ENCODE measurements around the gene RNF213.
"Not testable (repeated sequence)": the region's sequence is repeated elsewhere in the genome, so short reads cannot be mapped to it uniquely, and the experiment has no call there.

The RNF213 gene

DNA sequence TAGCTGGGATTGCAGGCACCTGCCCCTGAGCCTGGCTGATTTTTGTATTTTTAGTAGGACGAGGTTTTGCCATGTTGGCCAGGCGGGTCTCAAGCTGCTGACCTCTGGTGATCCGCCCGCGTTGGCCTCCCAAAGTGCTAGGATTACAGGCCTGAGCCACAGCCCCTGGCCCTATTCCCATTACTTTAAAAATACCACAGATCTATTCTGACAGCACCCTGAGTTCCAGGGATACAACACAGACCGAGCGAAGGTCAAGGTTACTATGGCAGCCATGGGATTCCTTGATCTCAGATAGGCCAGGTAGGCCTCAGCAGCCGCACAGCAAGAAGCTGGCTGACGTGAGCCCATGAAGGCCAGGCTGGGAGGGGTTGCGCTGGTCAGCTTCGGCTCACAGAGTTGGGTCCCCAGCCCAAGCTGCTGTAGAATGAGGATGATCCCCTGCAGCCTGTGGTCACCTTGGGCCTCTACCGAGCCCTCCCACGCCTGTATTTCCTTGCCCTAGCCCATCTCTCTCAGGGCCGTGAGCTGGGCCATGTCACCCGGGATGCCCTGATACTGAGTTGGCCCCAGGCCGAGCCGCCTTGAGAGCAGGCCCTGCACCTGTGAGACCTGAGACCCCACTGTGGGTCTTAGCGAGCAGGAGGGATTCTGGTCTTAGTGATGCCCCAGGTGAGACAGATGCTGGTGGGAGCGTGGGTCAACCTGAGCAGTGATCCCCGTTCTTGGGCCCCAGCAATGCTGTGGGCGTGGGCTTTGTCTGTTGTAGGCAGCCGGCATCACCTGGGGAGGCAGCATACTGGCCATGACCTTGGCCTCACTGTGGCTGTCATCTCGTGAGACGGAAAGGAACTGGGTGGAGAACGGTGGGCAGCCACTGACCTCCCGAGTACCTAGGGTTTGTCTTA lies 16.9 kb upstream of the RNF213 start:
- ChIA-PET POLR2A (interaction anchor here (0.6 kb wide), 2 partner anchors 19 to 22 kb away, joined by 4 to 6 read pairs; no protein-coding TSS in a partner anchor), CTCF (interaction anchor here (1.7 kb wide), 1 partner anchor 9 kb away, joined by 4 read pairs; no protein-coding TSS in a partner anchor)
- no peak for DNase-seq (ENCODE audit: extremely low spot score)
- TF ChIP-seq, protein P1, sequence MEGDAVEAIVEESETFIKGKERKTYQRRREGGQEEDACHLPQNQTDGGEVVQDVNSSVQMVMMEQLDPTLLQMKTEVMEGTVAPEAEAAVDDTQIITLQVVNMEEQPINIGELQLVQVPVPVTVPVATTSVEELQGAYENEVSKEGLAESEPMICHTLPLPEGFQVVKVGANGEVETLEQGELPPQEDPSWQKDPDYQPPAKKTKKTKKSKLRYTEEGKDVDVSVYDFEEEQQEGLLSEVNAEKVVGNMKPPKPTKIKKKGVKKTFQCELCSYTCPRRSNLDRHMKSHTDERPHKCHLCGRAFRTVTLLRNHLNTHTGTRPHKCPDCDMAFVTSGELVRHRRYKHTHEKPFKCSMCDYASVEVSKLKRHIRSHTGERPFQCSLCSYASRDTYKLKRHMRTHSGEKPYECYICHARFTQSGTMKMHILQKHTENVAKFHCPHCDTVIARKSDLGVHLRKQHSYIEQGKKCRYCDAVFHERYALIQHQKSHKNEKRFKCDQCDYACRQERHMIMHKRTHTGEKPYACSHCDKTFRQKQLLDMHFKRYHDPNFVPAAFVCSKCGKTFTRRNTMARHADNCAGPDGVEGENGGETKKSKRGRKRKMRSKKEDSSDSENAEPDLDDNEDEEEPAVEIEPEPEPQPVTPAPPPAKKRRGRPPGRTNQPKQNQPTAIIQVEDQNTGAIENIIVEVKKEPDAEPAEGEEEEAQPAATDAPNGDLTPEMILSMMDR (IDR thresholded peaks at IDR 0.05; ENCODE audit: control extremely low read depth, extremely low read depth, low read depth, missing control alignments): no peak

GRCh38 chr17:80244448-80244847 lies 16.2 kb upstream of the RNF213 start:
- POLR2A ChIA-PET: interaction anchor here (0.6 kb wide), 2 partner anchors 18 to 22 kb away, joined by 4 to 6 read pairs; no protein-coding TSS in a partner anchor
- CTCF ChIA-PET; DNase-seq (ENCODE audit: extremely low spot score): not testable (repeated sequence)

GRCh38 chr17:80244871-80245509 lies 15.7 kb upstream of the RNF213 start:
- CTCF ChIA-PET: no interaction called here
- no peak for DNase-seq (ENCODE audit: extremely low spot score)
- TF ChIP-seq, protein P1 (IDR thresholded peaks at IDR 0.05; ENCODE audit: control extremely low read depth, extremely low read depth, low read depth, missing control alignments): no peak
- POLR2A ChIA-PET: interaction anchor here (0.6 kb wide), 2 partner anchors 18 to 23 kb away, joined by 4 to 6 read pairs; no protein-coding TSS in a partner anchor

GRCh38 chr17:80245566-80246265 lies 14.9 kb upstream of the RNF213 start:
- TF ChIP-seq, protein P1 (IDR thresholded peaks at IDR 0.05; ENCODE audit: control extremely low read depth, extremely low read depth, low read depth, missing control alignments): no peak
- DNase-seq (ENCODE audit: extremely low spot score): no peak
- ChIA-PET CTCF (no interaction called here), POLR2A (no interaction called here)

DNA sequence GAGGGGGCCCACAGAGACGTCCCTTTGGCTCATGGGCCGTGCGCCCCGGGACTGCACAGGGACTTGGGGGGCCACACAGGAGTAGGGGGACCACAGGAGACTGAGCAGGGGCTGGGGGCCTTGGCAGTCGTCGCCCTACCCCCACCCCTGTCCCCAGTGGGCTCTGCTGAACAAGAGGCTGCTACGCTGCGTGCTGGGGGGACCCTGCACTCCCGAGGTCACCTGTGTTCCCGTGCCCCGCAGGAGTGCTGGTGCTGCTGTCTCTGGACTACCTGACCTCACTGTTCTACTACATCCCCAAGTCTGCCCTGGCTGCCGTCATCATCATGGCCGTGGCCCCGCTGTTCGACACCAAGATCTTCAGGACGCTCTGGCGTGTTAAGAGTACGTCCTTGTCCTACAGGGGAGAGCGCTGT lies 14.4 kb upstream of the RNF213 start:
- no peak for DNase-seq (ENCODE audit: extremely low spot score)
- ChIA-PET POLR2A (no interaction called here), CTCF (no interaction called here)
- TF ChIP-seq, protein P1 (IDR thresholded peaks at IDR 0.05; ENCODE audit: control extremely low read depth, extremely low read depth, low read depth, missing control alignments): no peak

DNA sequence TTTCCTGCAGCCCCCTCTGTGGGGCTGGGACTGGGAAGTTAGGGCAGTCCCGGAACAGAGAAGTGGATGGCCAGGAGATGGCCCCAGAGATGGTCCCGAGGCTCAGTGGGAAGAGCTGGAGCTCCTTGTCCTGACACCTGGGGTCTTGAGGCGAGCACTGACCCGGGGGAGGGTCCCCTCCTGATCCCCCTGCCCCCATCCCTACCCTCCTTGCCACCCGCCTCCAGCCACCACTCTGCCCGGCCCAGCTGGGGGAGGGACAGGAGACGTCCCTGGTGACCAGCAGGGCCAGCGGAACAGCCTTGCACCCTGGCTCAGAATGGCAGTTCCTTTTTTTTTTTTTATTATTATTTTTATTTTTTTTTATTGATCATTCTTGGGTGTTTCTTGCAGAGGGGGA lies 13.9 kb upstream of the RNF213 start:
- DNase-seq (ENCODE audit: extremely low spot score): no peak
- ChIA-PET CTCF (no interaction called here), POLR2A (no interaction called here)
- TF ChIP-seq, protein P1 (IDR thresholded peaks at IDR 0.05; ENCODE audit: control extremely low read depth, extremely low read depth, low read depth, missing control alignments): no peak

Measured in GM10248 (cell line).